GM12878 (cell line): Measurements from ENCODE around the gene CDKN1C. TPM values are rescaled to one million over a fixed set of nuclear protein-coding genes. Genes with fewer than 3 reads are reported as not detected.

Experiments
- ATAC-seq: fragments of 200-7000 bp; cut with Tn5 transposase; 3 replicates; pipeline ENCODE4 v1.9.1; 2020; ENCODE audit warnings: mild to moderate bottlenecking, moderate library complexity
- BruUV-seq: library from RNA; stranded (reverse); fragments of 400-500 nt; replicated peaks from 2 replicates; lab custom pipeline; 2021; lab: Mats Ljungman, UMichigan
- CTCF ChIA-PET: fragments of 300-600 bp; sonication (Branson Sonifier 250); formaldehyde crosslinking; extraction: SDS; loops from one replicate; lab custom pipeline; 2021; ENCODE audit warnings: inconsistent platforms; lab: Yijun Ruan, JAX
- POLR2A ChIA-PET: fragments of 350-600 bp; formaldehyde crosslinking; extraction: SDS; loops from one replicate; lab custom pipeline; 2021; ENCODE audit warnings: inconsistent platforms; lab: Charles Lee
- RAD21 ChIA-PET: fragments of 300-600 bp; sonication (Branson Sonifier 250); formaldehyde crosslinking; loops from one replicate; lab custom pipeline; 2023; ENCODE audit warnings: antibody characterized with exemption; ENCODE audit not compliant: unreplicated experiment; lab: Charles Lee
- SMC1A ChIA-PET: fragments of 300-600 bp; sonication (Branson Sonifier 250); formaldehyde crosslinking; loops from one replicate; lab custom pipeline; 2023; ENCODE audit not compliant: unreplicated experiment, uncharacterized antibody; lab: Charles Lee
- DNase-seq: peaks from one replicate; pipeline ENCODE4 v3.0.0-alpha.2; 2011; ENCODE audit warnings: low read depth, low spot score
- FAIRE-seq: peaks from 3 replicates; lab custom pipeline; 2011; peaks lifted over from hg19 to GRCh38; lab: Jason Lieb, UNC
- H2AFZ ChIP-seq: 2 replicates; pipeline ENCODE4 v1.6.0; 2011; ENCODE audit warnings: low read depth, low read length, control low read depth; ENCODE audit not compliant: control insufficient read depth
- H3K27ac ChIP-seq: 2 replicates; pipeline ENCODE4 v1.5.1; 2011; ENCODE audit warnings: control low read depth; ENCODE audit not compliant: control insufficient read depth, insufficient read depth
- H3K27me3 ChIP-seq, 2 experiments: replicated peaks in 1 of 2; 2 replicates each; pipeline versions ENCODE4 v1.6.0 to v1.6.1; 2011; ENCODE audit warnings: low read length in 1 of 2; ENCODE audit not compliant: control insufficient read depth in 2 of 2, insufficient read depth in 2 of 2
- H3K36me3 ChIP-seq, 2 experiments: 2 replicates each; pipeline ENCODE4 v1.5.1; 2011; ENCODE audit warnings: low read length in 1 of 2; ENCODE audit not compliant: control insufficient read depth in 2 of 2, insufficient read depth in 2 of 2
- H3K4me1 ChIP-seq: 2 replicates; pipeline ENCODE4 v1.6.1; 2011; ENCODE audit warnings: mild to moderate bottlenecking, low read length, moderate library complexity, mixed read lengths; ENCODE audit not compliant: control insufficient read depth, insufficient read depth
- H3K4me2 ChIP-seq: 2 replicates; pipeline ENCODE4 v1.6.0; 2011; ENCODE audit warnings: control low read depth; ENCODE audit not compliant: control insufficient read depth, insufficient read depth
- H3K4me3 ChIP-seq: fragments of 200-600 bp; sonication (generic); 2 replicates; pipeline ENCODE4 v1.5.1; 2016
- H3K79me2 ChIP-seq: 2 replicates; pipeline ENCODE4 v1.6.0; 2011; ENCODE audit warnings: low read length; ENCODE audit not compliant: control insufficient read depth, insufficient read depth
- H3K9ac ChIP-seq: 2 replicates; pipeline ENCODE4 v1.8.0; 2011; ENCODE audit warnings: low read length, control low read depth, mixed read lengths; ENCODE audit not compliant: control insufficient read depth, insufficient read depth
- H3K9me3 ChIP-seq: replicated peaks from 3 replicates; pipeline ENCODE4 v1.5.1; 2011; ENCODE audit warnings: mild to moderate bottlenecking, low read length; ENCODE audit not compliant: control insufficient read depth, insufficient read depth
- H4K20me1 ChIP-seq: 2 replicates; pipeline ENCODE4 v1.6.0; 2011; ENCODE audit not compliant: control insufficient read depth, insufficient read depth
- ATF7 ChIP-seq: fragments of 450-650 bp; IDR thresholded peaks from 2 replicates; pipeline ENCODE4 v1.6.1; 2016; ENCODE audit warnings: low read depth, mild to moderate bottlenecking
- CHD1 ChIP-seq: IDR thresholded peaks from 2 replicates; pipeline ENCODE4 v1.6.1; 2012; ENCODE audit warnings: low read depth, low read length, improper control_type of control experiment
- EED ChIP-seq: sonication (generic); IDR thresholded peaks from 2 replicates; pipeline ENCODE4 v1.6.1; 2016; ENCODE audit warnings: antibody characterized with exemption, low read depth
- MYB ChIP-seq: fragments of 150-350 bp; IDR thresholded peaks from 2 replicates; pipeline ENCODE4 v1.6.1; 2014; ENCODE audit warnings: mild to moderate bottlenecking, low read depth, low read length, borderline replicate concordance
- POLR2AphosphoS2 ChIP-seq: IDR thresholded peaks from 2 replicates; pipeline ENCODE4 v1.6.1; 2011; ENCODE audit warnings: low read depth, mild to moderate bottlenecking, low read length, improper control_type of control experiment, moderate library complexity
- SMC3 ChIP-seq: IDR thresholded peaks from 2 replicates; pipeline ENCODE4 v1.6.1; 2011; ENCODE audit warnings: low read length, improper control_type of control experiment, borderline replicate concordance
- WGBS: methylation state at CpG from one replicate; pipeline ENCODE4 v1.1.6; 2016; ENCODE audit warnings: low lambda C conversion rate; ENCODE audit not compliant: insufficient replicate concordance, insufficient coverage; ENCODE audit errors: missing lambda C conversion rate; 5-methylcytosine and 5-hydroxymethylcytosine counted together
- in situ Hi-C: fragments of 300-500 bp; cut with MboI; formaldehyde crosslinking; loops from 9 replicates; pipeline ENCODE4 v1.14.3; 2018; ENCODE audit warnings: mixed read lengths
- intact Hi-C: fragments of 100-400 bp; cut with micrococcal nuclease; formaldehyde crosslinking; loops from one replicate; pipeline ENCODE4 v1.14.2; 2022; ENCODE audit not compliant: unreplicated experiment
- polyA plus RNA-seq, 11 experiments: library from polyadenylated mRNA; depleted of rRNA in 4 of 11; unstranded in 6 of 11; stranded (reverse) in 5 of 11; fragments of >200 nt; fragmentation: Nextera tagmentation in 4 of 11; fragmentation: Illumina TruSeq in 1 of 11; extraction: Ambion mirVana in 4 of 11; extraction: Trizol in 1 of 11; gene quantifications; 1 replicate in 1 of 11; 2 replicates in 10 of 11; pipeline versions ENCODE4 v1.2.1 to v1.2.3, GENCODE V29; 2011 to 2016; ENCODE audit warnings: inconsistent platforms in 2 of 11, missing spikeins in 2 of 11, low read depth in 1 of 11
- total RNA-seq, 4 experiments: library from RNA; depleted of rRNA in 3 of 4; stranded (reverse); fragments of >200 nt in 3 of 4; fragmentation: Illumina TruSeq in 1 of 4; extraction: Trizol in 1 of 4; gene quantifications; 2 replicates each; pipeline versions ENCODE4 v1.2.1 to v1.2.3, GENCODE V29; 2013 to 2021
- TF ChIP-seq, protein P1 (sequence below): fragments of 450-650 bp; IDR thresholded peaks from 2 replicates; pipeline ENCODE4 v1.6.1; 2014; ENCODE audit warnings: mild to moderate bottlenecking
- TF ChIP-seq, protein P2 (sequence below): IDR thresholded peaks from 2 replicates; pipeline ENCODE4 v1.6.1; 2012; ENCODE audit warnings: mild to moderate bottlenecking, low read depth, low read length

CDKN1C gene
- total and polyA plus RNA-seq, 10 of the 15 experiments (the other 5 are each of a cell fraction or from before 2014, with no cell fraction given) = 0.05 to 0.21 (median 0.14) TPM; not detected in 7

DNA sequence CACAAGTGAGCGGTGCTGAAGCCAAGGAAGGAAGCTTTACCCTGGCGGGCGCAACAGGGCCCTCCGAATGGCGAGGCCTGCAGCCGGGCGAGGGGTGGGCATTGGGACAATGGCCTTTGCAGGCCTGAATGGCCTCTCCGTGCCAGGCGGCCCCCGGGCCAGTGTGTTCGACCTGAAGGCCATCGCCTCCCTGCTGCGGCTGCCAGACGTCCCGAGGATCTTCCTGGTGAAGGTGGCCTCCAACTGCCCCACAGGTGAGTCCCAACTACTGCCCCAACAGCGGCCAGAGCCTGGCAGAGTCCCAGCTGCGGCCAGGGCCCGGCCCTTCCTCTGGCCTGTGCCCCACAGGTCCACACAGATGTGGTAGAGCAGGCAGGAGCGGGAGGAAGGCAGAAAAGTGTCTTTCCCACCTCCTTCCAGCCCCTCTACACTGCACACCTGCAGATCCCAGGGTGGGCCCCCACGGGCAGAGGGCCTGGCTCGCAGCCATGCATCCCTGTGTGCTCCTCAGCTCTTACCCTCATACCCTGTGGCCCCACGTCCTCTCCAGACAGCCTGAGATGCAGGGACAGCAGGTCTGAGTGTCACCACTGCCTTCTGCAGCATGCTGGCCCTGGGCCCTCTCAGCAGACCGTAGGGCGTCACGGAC, 32.4 kb upstream of the CDKN1C start:
- Histone ChIP-seq H3K9ac (no peak overlapping the region), H3K36me3 (no peaks in the 10 kb centered on the region), H2AFZ (no peak overlapping the region), H4K20me1 (no peaks in the 10 kb centered on the region), H3K4me3 (no peak overlapping the region), H3K9me3 (no peaks in the 10 kb centered on the region), H3K27ac (no peak overlapping the region), H3K27me3 (no peaks in the 10 kb centered on the region), H3K4me1 (no peaks in the 10 kb centered on the region), H3K79me2 (no peaks in the 10 kb centered on the region), H3K4me2 (no peak overlapping the region)
- ATAC-seq (no peak; the same call in 2 of the 3 replicates), DNase-seq (no peak), FAIRE-seq (no peak)
- TF ChIP-seq, protein P1, sequence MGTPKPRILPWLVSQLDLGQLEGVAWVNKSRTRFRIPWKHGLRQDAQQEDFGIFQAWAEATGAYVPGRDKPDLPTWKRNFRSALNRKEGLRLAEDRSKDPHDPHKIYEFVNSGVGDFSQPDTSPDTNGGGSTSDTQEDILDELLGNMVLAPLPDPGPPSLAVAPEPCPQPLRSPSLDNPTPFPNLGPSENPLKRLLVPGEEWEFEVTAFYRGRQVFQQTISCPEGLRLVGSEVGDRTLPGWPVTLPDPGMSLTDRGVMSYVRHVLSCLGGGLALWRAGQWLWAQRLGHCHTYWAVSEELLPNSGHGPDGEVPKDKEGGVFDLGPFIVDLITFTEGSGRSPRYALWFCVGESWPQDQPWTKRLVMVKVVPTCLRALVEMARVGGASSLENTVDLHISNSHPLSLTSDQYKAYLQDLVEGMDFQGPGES = no peak
- TF ChIP-seq EED = no peak
- ChIA-PET SMC1A (no interaction called here), CTCF (interaction anchor here (1.8 kb wide), 1 partner anchor 11 kb away, joined by 6 read pairs; the partner anchor contains the start of gene PHLDA2), POLR2A (no interaction called here), RAD21 (no interaction called here)
- intact Hi-C loops (no loop called here), in situ Hi-C loops (no loop called here)
- 52% methylated on average over 25 of the region's 25 CpGs for WGBS
- no TSS peak for BruUV-seq

DNA sequence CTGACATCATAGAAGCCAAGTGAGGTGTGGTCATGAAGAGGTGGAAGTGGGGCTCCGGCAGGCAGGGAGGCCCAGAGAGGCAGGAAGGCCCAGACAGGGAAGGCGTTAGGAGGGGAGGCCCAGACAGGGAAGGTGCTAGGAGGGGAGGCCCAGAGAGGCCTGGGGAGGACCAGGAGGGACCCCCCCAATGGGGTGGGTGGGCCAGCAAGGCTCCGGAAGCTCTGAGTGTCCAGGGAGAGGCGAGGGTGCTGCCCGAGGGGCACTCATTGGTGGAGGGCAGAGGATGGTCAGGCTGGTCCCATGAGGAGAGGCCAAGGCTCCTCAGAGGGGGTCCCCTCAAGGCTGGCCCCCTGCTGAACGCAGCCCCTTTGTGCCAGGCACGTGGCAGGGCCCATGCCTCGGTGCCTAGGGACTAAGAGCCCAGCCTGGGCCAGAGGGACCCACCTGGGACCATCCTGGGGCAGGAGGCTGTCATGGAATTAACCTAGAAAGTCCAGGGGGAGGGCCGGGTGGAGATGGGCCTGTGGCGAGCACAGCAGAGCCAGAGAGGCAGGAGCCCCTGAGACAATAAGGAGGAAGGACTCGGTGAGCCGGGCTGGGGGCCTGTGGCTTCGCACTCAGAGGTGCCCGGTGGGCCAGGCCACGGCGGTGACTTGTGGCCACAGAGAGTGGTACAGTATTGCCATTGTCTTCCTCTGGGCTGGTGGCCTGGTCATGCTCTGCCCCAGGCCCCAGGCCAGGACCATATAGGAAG, 31.5 kb upstream of the CDKN1C start:
- Histone ChIP-seq H3K4me2 (no peak overlapping the region), H2AFZ (no peak overlapping the region), H3K9ac (no peak overlapping the region), H3K36me3 (no peaks in the 10 kb centered on the region), H3K27me3 (no peaks in the 10 kb centered on the region), H4K20me1 (no peaks in the 10 kb centered on the region), H3K9me3 (no peaks in the 10 kb centered on the region), H3K79me2 (no peaks in the 10 kb centered on the region), H3K4me1 (no peaks in the 10 kb centered on the region), H3K27ac (no peak overlapping the region), H3K4me3 (no peak overlapping the region)
- POLR2A ChIA-PET = no interaction called here
- FAIRE-seq = no peak
- RAD21 ChIA-PET = no interaction called here
- CTCF ChIA-PET = interaction anchor here (1.0 to 1.8 kb wide), 2 partner anchors 12 to 386 kb away, joined by 3 to 6 read pairs; partner anchors contain the start of gene PHLDA2
- no TSS peak for BruUV-seq
- intact Hi-C loops (no loop called here), in situ Hi-C loops (no loop called here)
- 41% methylated on average over 16 of the region's 16 CpGs for WGBS
- SMC1A ChIA-PET = no interaction called here
- no peak for ATAC-seq
- no peak for DNase-seq
- TF ChIP-seq, protein P1 = no peak
- TF ChIP-seq MYB (no peak), CHD1 (no peak), ATF7 (no peak), POLR2AphosphoS2 (no peak), SMC3 (no peak)
- TF ChIP-seq, protein P2, sequence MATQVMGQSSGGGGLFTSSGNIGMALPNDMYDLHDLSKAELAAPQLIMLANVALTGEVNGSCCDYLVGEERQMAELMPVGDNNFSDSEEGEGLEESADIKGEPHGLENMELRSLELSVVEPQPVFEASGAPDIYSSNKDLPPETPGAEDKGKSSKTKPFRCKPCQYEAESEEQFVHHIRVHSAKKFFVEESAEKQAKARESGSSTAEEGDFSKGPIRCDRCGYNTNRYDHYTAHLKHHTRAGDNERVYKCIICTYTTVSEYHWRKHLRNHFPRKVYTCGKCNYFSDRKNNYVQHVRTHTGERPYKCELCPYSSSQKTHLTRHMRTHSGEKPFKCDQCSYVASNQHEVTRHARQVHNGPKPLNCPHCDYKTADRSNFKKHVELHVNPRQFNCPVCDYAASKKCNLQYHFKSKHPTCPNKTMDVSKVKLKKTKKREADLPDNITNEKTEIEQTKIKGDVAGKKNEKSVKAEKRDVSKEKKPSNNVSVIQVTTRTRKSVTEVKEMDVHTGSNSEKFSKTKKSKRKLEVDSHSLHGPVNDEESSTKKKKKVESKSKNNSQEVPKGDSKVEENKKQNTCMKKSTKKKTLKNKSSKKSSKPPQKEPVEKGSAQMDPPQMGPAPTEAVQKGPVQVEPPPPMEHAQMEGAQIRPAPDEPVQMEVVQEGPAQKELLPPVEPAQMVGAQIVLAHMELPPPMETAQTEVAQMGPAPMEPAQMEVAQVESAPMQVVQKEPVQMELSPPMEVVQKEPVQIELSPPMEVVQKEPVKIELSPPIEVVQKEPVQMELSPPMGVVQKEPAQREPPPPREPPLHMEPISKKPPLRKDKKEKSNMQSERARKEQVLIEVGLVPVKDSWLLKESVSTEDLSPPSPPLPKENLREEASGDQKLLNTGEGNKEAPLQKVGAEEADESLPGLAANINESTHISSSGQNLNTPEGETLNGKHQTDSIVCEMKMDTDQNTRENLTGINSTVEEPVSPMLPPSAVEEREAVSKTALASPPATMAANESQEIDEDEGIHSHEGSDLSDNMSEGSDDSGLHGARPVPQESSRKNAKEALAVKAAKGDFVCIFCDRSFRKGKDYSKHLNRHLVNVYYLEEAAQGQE = no peak
